Stimulated activated CD8-positive, alpha-beta memory T cell treated with anti-CD3 and anti-CD28 coated beads, Interleukin-15, amount 100 ng/mL, for 4 hours (primary cell): ENCODE measurements around the gene ZNG1B.
"Not testable (repeated sequence)": the region's sequence is repeated elsewhere in the genome, so short reads cannot be mapped to it uniquely, and the experiment has no call there.

Experiments used
- DNase-seq, 2 donors: peaks; one replicate each; pipeline ENCODE4 v3.0.0-alpha.2; 2020; ENCODE audit warnings: low read depth in 2 of 2

ZNG1B gene

GRCh38 chr2:113503094-113504042 is 65.9 kb downstream of the ZNG1B start:
- not testable (repeated sequence) for DNase-seq

DNA sequence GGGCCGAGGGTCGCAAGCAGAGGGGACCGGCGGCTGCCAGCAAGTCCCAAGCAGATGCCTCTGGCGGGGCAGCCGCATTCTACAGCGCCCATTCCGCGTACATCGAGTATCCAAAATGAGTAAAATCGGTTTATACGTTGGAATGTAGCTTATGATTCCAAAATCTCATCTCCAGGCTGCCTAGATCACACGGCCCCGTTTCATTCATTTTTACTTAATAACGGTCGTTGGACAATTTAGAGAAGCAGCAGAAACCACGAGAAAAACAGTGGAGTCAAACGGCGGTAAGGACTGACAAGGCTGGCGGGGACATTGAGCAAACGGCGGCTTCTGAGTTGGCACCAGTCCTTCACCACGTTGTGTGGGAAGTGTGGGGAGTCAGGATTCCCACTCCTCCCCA is 66.6 kb downstream of the ZNG1B start:
- not testable (repeated sequence) for DNase-seq

DNA sequence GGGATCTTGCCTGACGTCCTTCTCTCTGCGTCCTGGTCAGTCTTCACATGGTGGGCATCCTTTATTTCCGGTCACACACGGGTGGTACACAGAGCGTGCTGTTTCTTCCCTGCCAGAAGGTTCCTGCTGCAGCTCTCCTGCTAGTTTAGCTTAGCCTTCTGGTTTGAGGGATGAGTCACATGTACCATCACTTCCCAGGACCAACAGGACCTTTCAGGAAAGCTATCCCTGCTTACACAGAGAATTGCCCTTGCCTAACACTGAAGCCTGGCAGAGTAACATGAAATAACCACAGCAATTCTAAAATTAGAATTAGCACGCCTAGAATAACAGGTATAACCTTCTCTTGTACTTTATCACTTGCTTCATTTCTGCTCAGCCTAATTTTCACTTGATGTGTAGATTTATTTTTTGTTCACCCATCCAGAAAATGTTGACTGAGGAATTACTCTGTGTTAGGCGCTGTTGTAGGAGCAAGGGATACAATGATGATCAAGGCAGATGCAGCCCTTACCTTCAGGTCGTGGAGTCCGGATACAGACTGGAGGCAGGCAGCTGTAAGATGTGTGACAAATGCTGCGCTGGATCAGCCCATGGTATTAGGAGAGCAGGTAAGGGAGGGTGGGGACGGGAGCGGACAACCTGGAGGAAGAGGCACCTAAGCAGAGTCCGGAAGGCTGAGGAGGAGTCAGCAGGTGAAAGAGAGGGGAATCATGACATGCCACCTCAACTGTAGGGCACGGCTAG is 70.1 kb downstream of the ZNG1B start:
- DNase-seq, result not testable (repeated sequence)

GRCh38 chr2:113508187-113508586 is 70.7 kb downstream of the ZNG1B start:
- not testable (repeated sequence) for DNase-seq

- not testable (repeated sequence) for DNase-seq
Measured at GRCh38 chr2:113510913-113511312, 73.4 kb downstream of the ZNG1B start.

- not testable (repeated sequence) for DNase-seq
Measured at GRCh38 chr2:113511859-113512258, 74.4 kb downstream of the ZNG1B start.

GRCh38 chr2:113515457-113515856 is 78.0 kb downstream of the ZNG1B start:
- DNase-seq, result not testable (repeated sequence)

DNA sequence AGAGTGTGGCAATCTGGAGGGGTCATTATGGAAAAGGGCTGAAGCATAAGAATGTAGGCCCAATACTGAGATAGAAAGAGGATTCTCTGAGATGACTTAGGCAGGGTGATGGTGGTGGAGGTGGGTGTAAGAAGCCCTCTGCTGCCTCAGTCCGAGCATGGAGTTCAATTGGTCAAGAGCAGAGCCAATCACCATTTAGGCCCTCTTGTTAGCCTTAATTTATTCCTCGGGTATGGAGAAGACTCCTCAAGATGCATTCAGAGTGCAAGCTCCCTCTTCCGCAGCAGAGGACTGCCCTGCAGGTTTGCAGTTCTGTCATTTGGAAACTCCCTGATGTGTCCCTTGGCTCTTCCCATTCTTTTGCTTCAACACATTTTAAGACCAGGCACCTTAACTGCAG is 78.5 kb downstream of the ZNG1B start:
- DNase-seq, result not testable (repeated sequence)

DNA sequence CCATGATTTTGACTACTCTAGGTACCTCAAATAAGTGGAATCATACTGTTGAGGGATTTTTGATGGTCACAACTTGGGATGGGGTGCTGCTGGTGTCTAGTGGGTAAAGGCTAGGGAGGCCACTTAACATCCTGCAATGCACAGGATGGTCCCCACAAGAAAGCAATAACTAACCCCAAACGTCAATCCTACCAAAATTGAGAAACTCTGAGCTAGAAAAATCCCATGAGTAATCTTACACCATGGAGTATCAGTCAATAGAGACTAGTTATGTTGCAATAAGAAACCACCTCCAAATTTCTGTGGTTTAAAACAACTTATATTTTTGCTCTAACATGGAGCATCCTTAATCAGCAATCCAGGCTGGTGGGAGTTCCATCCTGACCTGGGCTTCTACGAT is 79.5 kb downstream of the ZNG1B start:
- DNase-seq, result not testable (repeated sequence)

- not testable (repeated sequence) for DNase-seq
Measured at GRCh38 chr2:113520837-113521236, 83.3 kb downstream of the ZNG1B start.

- DNase-seq, result not testable (repeated sequence)
Measured at GRCh38 chr2:113521492-113521891, 84.0 kb downstream of the ZNG1B start.

- DNase-seq, result not testable (repeated sequence)
Measured at GRCh38 chr2:113524986-113525385, 87.5 kb downstream of the ZNG1B start.

DNA sequence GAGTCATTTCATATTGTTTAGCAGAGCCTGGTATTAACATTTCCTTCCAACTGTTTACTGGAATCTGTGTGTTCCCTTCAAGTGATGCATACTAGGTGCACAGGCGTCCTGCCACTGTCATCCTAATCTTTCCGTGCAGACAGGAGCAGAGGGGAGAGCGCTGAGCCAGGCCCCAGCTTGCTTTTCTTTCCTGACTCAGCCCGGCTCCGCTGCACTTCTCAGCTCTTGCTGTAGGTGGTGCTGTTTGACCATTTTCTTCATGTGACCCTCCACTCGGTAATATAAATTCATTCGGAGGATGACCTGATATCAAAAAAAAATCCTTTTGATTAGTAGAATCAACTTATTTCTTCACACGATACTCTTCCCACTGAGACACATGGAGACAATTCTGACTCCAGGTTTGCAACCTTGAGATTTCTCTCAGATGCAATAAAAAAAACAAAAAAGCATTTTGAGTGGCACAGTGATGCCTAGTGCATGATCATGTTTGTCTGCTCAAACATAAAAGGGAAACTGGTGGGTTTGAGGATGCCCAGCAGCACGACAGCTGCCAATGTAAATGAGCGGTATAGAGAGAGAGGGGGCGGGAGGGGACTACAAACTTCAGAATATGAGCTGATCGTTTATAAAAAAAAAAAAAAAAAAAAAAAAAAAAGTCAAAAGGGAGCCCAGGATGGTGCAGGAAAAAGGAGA is 90.0 kb downstream of the ZNG1B start:
- DNase-seq, result not testable (repeated sequence)

- DNase-seq, result not testable (repeated sequence)
Measured at GRCh38 chr2:113528126-113528525, 90.6 kb downstream of the ZNG1B start.

GRCh38 chr2:113528904-113529303 is 91.4 kb downstream of the ZNG1B start:
- not testable (repeated sequence) for DNase-seq

GRCh38 chr2:113532991-113533390 is 95.5 kb downstream of the ZNG1B start:
- DNase-seq, result not testable (repeated sequence)

DNA sequence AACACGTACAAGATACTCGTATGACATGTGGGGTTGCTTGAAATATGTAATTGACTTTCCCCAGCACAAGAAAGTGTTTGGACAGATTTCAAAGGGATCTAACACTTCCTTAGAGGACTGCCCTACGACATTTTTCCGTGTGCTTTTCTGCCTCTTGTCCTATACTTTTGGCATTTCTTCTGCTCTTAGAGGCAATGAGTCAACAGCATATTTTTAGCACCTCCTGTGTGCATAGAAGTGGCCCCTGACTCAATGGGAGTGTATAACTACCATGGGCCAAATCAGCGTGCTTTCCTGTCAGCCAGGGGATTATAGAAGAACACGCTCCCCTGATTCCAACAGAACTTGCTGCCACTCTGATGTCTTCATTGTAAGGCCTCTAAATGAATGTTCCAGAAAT is 99.1 kb downstream of the ZNG1B start:
- not testable (repeated sequence) for DNase-seq

GRCh38 chr2:113540834-113541203 is 103.3 kb downstream of the ZNG1B start:
- DNase-seq, result not testable (repeated sequence)

GRCh38 chr2:113541204-113541975 is 103.9 kb downstream of the ZNG1B start:
- DNase-seq, result not testable (repeated sequence)

DNA sequence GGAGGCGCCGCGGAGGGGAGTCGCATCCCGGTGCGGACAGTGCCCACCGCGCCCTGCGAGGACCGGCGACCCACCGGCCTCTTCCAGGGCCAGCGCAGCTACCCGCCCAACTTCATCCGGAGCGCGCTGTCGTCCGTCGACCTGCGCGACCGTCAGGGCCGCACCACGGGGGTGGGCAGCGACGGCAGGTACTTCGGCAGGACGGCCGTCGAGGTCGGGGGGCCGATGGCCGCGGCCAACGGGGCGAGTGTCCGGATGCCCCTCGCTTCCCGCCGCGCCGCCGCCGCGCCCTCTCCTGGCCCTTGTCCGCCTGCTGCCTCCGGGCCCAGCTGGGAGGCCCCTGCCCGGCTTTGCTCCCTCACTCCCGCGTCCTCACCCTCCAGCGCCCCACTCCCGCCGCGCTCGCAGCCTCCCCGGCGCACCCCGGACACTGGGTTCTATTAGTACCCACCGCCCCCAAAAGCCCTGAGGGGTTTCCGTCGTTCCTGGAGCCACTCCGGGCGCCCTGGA is 104.5 kb downstream of the ZNG1B start:
- DNase-seq, result not testable (repeated sequence)

DNA sequence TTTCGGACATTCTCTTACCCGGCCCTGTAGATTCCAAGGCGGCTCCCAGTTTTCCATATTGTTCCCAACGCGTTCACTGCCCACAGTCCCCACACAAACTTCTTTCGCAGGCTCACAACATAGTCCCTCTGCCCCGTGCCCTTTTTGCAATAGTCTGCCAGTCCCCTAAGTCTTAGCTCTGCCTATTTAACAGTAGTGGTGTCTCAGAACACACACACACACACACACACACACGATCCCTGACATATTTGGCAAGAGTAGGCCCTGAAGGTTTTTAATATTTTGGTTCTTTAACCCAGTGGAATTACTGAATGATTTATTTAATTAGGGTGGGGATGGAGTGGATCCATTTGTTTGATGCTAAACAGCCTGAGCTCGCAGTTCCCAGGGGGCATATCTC is 105.0 kb downstream of the ZNG1B start:
- not testable (repeated sequence) for DNase-seq
